ENCODE measurements around the gene DLX3.

GRCh38 chr17:50028736-50029120 is 33.7 kb upstream of the DLX3 start:
- TF ChIP-seq TCF4 (CRISPR knock-in tag; IDR thresholded peaks at IDR 0.05; ENCODE audit: borderline replicate concordance) (no peak), PATZ1 (CRISPR knock-in tag; IDR thresholded peaks at IDR 0.05; ENCODE audit: borderline replicate concordance) (no peak), ZFP30 (CRISPR knock-in tag; IDR thresholded peaks at IDR 0.05) (no peak), BACH2 (CRISPR knock-in tag; IDR thresholded peaks at IDR 0.05; ENCODE audit: borderline replicate concordance) (no peak), ARNTL (CRISPR knock-in tag; IDR thresholded peaks at IDR 0.05; ENCODE audit: borderline replicate concordance, low read depth) (no peak), ZNF70 (CRISPR knock-in tag; IDR thresholded peaks at IDR 0.05) (no peak), GLIS3 (CRISPR knock-in tag; IDR thresholded peaks at IDR 0.05) (no peak)
- TF ChIP-seq, protein P1, sequence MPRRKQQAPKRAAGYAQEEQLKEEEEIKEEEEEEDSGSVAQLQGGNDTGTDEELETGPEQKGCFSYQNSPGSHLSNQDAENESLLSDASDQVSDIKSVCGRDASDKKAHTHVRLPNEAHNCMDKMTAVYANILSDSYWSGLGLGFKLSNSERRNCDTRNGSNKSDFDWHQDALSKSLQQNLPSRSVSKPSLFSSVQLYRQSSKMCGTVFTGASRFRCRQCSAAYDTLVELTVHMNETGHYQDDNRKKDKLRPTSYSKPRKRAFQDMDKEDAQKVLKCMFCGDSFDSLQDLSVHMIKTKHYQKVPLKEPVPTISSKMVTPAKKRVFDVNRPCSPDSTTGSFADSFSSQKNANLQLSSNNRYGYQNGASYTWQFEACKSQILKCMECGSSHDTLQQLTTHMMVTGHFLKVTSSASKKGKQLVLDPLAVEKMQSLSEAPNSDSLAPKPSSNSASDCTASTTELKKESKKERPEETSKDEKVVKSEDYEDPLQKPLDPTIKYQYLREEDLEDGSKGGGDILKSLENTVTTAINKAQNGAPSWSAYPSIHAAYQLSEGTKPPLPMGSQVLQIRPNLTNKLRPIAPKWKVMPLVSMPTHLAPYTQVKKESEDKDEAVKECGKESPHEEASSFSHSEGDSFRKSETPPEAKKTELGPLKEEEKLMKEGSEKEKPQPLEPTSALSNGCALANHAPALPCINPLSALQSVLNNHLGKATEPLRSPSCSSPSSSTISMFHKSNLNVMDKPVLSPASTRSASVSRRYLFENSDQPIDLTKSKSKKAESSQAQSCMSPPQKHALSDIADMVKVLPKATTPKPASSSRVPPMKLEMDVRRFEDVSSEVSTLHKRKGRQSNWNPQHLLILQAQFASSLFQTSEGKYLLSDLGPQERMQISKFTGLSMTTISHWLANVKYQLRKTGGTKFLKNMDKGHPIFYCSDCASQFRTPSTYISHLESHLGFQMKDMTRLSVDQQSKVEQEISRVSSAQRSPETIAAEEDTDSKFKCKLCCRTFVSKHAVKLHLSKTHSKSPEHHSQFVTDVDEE (CRISPR knock-in tag; IDR thresholded peaks at IDR 0.05): no peak
